GM13977 (cell line): Measurements from ENCODE around the gene DLG2.

ENCODE experiments used
- DNase-seq: peaks from one replicate; pipeline ENCODE4 v3.0.0; 2012; ENCODE audit warnings: low spot score
- in situ Hi-C: fragments of 300-500 bp; cut with MboI; formaldehyde crosslinking; loops from one replicate; pipeline ENCODE4 v1.12.0; 2022; ENCODE audit warnings: low sequenced_read_pairs, low pct_unique_long_range_greater_than_20kb, mixed read lengths, inconsistent platforms; ENCODE audit not compliant: unreplicated experiment
- TF ChIP-seq, protein P1 (sequence below): IDR thresholded peaks from 2 replicates; pipeline ENCODE4 v1.5.1; 2012; ENCODE audit warnings: mild to moderate bottlenecking, control low read depth; ENCODE audit not compliant: insufficient read depth; ENCODE audit errors: extremely low read depth, missing control alignments

Gene DLG2

DNA sequence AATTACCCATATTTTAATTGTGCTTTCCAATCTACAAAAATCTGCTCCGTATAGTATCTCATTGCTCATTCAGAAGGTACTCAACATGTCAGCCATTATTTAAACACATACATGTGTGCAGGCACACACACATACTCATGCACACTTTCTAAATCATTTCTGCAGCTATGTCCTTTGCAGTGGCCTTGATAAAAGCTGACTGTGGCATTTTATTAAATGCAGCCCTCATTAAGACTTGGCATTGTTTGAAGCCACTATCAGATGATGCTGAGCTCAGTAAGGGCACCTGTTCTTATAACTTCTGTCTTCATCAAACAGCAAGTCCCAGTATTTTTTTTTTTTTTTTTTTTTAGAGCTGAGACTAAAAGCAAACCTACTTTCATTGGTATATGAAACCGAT is 1269.1 kb downstream of the DLG2 start:
- TF ChIP-seq, protein P1, sequence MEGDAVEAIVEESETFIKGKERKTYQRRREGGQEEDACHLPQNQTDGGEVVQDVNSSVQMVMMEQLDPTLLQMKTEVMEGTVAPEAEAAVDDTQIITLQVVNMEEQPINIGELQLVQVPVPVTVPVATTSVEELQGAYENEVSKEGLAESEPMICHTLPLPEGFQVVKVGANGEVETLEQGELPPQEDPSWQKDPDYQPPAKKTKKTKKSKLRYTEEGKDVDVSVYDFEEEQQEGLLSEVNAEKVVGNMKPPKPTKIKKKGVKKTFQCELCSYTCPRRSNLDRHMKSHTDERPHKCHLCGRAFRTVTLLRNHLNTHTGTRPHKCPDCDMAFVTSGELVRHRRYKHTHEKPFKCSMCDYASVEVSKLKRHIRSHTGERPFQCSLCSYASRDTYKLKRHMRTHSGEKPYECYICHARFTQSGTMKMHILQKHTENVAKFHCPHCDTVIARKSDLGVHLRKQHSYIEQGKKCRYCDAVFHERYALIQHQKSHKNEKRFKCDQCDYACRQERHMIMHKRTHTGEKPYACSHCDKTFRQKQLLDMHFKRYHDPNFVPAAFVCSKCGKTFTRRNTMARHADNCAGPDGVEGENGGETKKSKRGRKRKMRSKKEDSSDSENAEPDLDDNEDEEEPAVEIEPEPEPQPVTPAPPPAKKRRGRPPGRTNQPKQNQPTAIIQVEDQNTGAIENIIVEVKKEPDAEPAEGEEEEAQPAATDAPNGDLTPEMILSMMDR = no peak
- in situ Hi-C loops = no loop called here
- DNase-seq = no peak

DNA sequence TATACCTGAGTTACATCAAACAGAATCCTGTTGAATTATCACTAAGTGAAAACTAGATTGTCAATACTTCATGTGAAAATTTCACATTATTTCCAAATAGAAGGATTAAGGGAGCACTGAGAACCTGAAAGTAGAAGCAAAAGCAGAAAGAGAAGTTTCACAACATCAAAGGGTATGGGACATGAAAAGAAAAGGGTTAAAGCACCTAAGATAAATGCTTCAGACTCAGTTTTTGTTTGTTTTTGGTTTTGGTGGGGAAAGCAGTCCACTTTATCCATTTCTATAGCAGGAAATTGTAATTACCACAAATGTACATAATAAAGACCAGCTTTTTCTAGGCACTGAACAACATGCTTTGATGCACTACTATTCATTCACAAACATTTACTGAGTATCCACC is 1271.2 kb downstream of the DLG2 start:
- no peak for DNase-seq
- in situ Hi-C loops = no loop called here
- TF ChIP-seq, protein P1 = no peak

DNA sequence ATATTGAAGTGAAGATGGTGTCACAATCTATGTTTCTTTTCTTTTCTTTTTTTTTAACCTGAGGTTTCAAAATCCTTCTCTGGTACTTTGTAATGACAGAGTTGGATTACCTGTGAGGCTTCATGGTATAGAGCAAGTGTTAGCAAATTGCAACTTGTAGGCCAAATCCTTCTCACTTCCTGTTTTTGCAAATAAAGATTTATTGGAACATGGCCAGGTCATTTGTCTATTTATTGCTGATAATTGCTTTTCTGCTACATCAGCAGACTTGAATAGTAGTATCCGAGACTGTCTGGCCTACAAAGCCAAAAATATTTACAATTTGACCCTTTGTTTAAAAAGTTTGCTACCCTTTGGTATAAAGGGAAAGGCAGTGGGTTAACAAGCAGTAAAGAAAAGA is 1281.5 kb downstream of the DLG2 start:
- in situ Hi-C loops = no loop called here

DNA sequence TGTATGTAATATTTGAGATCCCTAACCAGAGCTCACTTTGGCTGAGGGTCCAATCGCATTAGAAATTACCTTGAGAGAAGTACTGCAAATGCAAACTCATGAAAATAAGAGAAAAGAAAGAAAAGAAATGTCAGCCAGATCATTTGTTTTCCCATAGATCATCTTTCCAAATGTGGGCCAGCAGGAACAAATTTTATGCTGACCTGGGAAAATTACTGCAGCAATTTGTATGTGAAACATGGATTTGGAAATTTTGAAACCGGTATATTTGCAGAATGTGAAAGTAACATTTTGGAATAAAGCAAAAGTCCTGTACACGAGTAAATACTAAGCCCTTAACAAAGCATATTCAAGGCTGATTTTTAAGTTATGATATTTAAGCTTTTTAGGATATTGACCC is 1282.1 kb downstream of the DLG2 start:
- in situ Hi-C loops = no loop called here
- TF ChIP-seq, protein P1 = no peak
- DNase-seq = no peak

More for the DNA sequence above, 1281.5 kb downstream of the DLG2 start:
- no peak for DNase-seq
- TF ChIP-seq, protein P1 = no peak

DNA sequence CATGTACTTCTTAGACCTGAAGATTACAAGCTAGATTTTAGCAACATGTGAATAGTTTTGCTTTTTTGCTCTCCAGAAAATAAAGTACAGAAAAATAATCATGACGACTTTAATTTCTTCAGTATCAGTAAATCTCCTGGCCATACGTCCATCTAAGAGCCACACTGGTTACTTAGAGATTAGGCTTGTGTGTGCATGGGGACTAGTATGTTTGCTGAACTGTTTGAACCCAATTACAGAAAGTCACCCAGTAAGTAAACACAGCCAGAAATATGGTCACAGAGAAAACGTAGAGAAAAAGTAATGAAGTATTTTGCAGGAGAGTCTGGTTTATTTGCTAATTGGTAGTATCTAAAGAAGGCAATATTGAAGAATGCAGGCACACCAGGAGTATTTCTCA is 1287.3 kb downstream of the DLG2 start:
- TF ChIP-seq, protein P1 = no peak
- in situ Hi-C loops = no loop called here
- no peak for DNase-seq

DNA sequence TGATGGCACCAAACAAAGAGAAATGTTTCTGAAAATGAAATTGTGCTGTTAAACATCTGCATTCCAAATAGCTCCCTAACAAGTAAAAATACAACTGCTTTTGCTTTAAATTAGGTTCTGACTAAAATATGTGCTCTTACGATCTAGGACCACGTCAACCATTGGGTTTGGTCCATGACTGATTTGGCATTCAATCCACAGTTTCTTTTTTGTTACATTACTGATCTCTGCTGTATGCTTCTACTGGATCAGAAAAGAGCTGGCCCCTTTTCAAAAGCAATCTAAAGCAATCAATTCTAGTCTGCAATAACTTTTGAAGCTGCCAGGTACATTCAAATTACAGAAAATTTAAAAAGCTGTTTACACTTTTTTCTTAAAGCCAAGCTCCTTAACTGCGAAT is 1293.9 kb downstream of the DLG2 start:
- in situ Hi-C loops = no loop called here
- no peak for DNase-seq
- TF ChIP-seq, protein P1 = no peak

DNA sequence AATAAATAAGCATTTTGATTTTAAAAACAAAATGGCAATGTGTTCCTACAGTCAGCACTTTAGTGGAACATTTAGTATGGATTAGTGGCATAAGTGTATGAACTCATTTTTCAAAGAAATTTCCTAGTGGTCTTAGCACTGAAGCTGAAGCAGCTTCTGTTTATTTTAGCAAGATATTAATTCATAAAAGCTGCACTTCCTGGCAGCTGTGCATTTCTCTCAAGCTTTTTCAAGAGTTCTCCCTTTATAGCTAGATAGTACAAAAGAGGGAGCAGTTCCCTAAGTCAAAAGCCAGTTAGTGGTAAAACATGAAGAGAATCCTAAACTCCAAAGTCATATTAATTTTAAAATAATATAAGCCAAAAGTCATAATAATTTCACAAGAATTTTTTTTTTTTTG is 1304.9 kb downstream of the DLG2 start:
- in situ Hi-C loops = no loop called here
- no peak for DNase-seq
- TF ChIP-seq, protein P1 = no peak
